ENCODE measurements around the gene CACNA2D1. TPM values are rescaled to one million over a fixed set of nuclear protein-coding genes. Genes with fewer than 3 reads are reported as not detected.

The CACNA2D1 gene
- total RNA-seq, 2 donors from 2014 or later, result 5.4 to 32.0 TPM

GRCh38 chr7:82226191-82226590 lies 217.4 kb downstream of the CACNA2D1 start:
- intact Hi-C loops (cut with DNase I), result no loop called here
- Histone ChIP-seq H3K27me3 (no peaks in the 10 kb centered on the region), H3K9me3 (no peaks in the 10 kb centered on the region), H3K27ac (no peak overlapping the region), H3K36me3 (replicated peaks in 1 of 2; ENCODE audit: insufficient read depth in 1 of 2, low read depth in 2 of 2) (no peaks in the 10 kb centered on the region), H3K4me3 (no peak overlapping the region), H3K4me1 (no peaks in the 10 kb centered on the region)
- TF ChIP-seq POLR2A (IDR thresholded peaks at IDR 0.05), result no peak
- no peak for TF ChIP-seq CTCF (IDR thresholded peaks at IDR 0.05)
- 70 to 75% methylated on average over 3 of the region's 3 CpGs for WGBS, 2 donors
- no peak for ATAC-seq
- no peak for DNase-seq

GRCh38 chr7:82224529-82224928 lies 219.0 kb downstream of the CACNA2D1 start:
- ATAC-seq (no peak), DNase-seq (no peak)
- TF ChIP-seq POLR2A (IDR thresholded peaks at IDR 0.05) (no peak), CTCF (IDR thresholded peaks at IDR 0.05) (no peak)
- H3K36me3 ChIP-seq (replicated peaks in 1 of 2; ENCODE audit: insufficient read depth in 1 of 2, low read depth in 2 of 2), result no peaks in the 10 kb centered on the region
- H3K4me3 ChIP-seq, result no peak overlapping the region
- H3K4me1 ChIP-seq, result no peaks in the 10 kb centered on the region
- no peak overlapping the region for H3K27ac ChIP-seq
- H3K27me3 ChIP-seq, result no peaks in the 10 kb centered on the region
- 73 to 79% methylated on average over 6 of the region's 6 CpGs for WGBS, 2 donors
- H3K9me3 ChIP-seq, result no peaks in the 10 kb centered on the region
- intact Hi-C loops (cut with DNase I), result no loop called here

- Histone ChIP-seq H3K4me1 (no peaks in the 10 kb centered on the region), H3K27ac (no peak overlapping the region), H3K36me3 (replicated peaks in 1 of 2; ENCODE audit: insufficient read depth in 1 of 2, low read depth in 2 of 2) (no peaks in the 10 kb centered on the region), H3K27me3 (no peaks in the 10 kb centered on the region), H3K9me3 (no peaks in the 10 kb centered on the region), H3K4me3 (no peak overlapping the region)
- ATAC-seq, result no peak
- DNase-seq, result no peak
- intact Hi-C loops (cut with DNase I), result no loop called here
- WGBS, 2 donors, result 51 to 77% methylated on average over 3 of the region's 3 CpGs
- TF ChIP-seq CTCF (IDR thresholded peaks at IDR 0.05) (no peak), POLR2A (IDR thresholded peaks at IDR 0.05) (no peak)
Measured at GRCh38 chr7:82223580-82223979, 220.0 kb downstream of the CACNA2D1 start.

- 83 to 84% methylated on average over 9 of the region's 9 CpGs for WGBS, 2 donors
- no peak for DNase-seq
- no peak overlapping the region for H3K4me3 ChIP-seq
- no peaks in the 10 kb centered on the region for H3K27me3 ChIP-seq
- no peaks in the 10 kb centered on the region for H3K4me1 ChIP-seq
- no peak for ATAC-seq
- no peak overlapping the region for H3K27ac ChIP-seq
- H3K9me3 ChIP-seq, result no peaks in the 10 kb centered on the region
- TF ChIP-seq POLR2A (IDR thresholded peaks at IDR 0.05) (no peak), CTCF (IDR thresholded peaks at IDR 0.05) (no peak)
- no peaks in the 10 kb centered on the region for H3K36me3 ChIP-seq (replicated peaks in 1 of 2; ENCODE audit: insufficient read depth in 1 of 2, low read depth in 2 of 2)
- intact Hi-C loops (cut with DNase I), result no loop called here
Measured at GRCh38 chr7:82221152-82221674, 222.4 kb downstream of the CACNA2D1 start.

- TF ChIP-seq POLR2A (IDR thresholded peaks at IDR 0.05) (no peak), CTCF (IDR thresholded peaks at IDR 0.05) (no peak)
- intact Hi-C loops (cut with DNase I), result no loop called here
- H3K4me1 ChIP-seq, result no peaks in the 10 kb centered on the region
- ATAC-seq, result no peak
- no peaks in the 10 kb centered on the region for H3K9me3 ChIP-seq
- no peaks in the 10 kb centered on the region for H3K27me3 ChIP-seq
- no peak overlapping the region for H3K4me3 ChIP-seq
- H3K36me3 ChIP-seq (replicated peaks in 1 of 2; ENCODE audit: insufficient read depth in 1 of 2, low read depth in 2 of 2), result no peaks in the 10 kb centered on the region
- no peak for DNase-seq
- no peak overlapping the region for H3K27ac ChIP-seq
Measured at GRCh38 chr7:82212466-82212865, 231.1 kb downstream of the CACNA2D1 start.
